GM19238 (cell line): ENCODE measurements around the gene PRKAG2.
A peak's percentile ranks its signal among the peaks of the same experiment; 100 is the strongest.
"Not testable (repeated sequence)": the region's sequence is repeated elsewhere in the genome, so short reads cannot be mapped to it uniquely, and the experiment has no call there.

ENCODE experiments used
- DNase-seq: peaks from one replicate; pipeline ENCODE4 v3.0.0; 2011; ENCODE audit warnings: low spot score; ENCODE audit not compliant: insufficient read length

Gene PRKAG2

DNA sequence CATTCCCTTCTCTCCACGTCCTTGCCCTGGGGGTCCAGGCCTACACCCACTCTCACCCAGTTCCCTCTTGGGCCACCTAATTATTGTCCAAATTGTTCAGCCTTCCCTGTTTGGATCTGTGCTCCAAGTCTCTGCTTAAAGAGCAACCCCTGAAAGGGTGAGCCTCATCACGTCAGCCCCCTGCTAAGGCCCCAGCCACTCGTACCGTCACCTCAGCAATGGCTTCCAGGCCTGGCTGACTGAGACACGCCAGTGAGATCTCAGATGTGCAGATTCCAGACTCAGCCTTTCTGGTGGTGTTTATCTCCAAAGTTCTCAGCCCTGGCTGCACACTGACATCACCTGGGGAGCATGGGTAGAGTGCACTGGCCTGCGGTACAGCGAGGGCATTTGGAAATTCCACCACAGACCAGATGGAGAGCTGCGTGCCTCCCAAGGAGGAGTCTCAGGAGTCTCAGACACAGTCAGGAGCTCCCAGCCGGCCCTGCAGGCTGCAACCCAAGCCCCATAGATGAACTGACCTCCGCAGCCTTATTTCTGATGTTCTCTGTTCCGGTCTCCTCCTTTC, 87.5 kb downstream of the PRKAG2 start:
- DNase-seq: no peak

DNA sequence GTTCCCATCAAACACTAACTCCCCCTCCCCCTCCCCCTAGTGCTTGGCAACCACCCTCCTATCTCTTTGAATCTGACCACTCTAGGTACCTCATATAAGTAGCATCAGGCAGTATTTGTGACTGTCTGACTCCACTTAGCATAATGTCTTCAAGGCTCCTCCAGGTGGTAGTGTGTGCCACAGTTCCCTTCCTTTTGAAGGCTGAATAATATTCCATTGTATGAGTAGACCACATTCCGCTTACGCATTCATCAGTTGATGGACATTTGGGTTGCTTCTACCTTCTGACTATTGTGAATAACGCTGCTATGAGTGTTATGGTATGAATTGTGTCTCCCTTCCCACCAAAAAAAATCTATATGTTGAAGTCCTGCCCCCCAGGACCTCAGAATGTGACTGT, 89.6 kb downstream of the PRKAG2 start:
- no peak for DNase-seq

DNA sequence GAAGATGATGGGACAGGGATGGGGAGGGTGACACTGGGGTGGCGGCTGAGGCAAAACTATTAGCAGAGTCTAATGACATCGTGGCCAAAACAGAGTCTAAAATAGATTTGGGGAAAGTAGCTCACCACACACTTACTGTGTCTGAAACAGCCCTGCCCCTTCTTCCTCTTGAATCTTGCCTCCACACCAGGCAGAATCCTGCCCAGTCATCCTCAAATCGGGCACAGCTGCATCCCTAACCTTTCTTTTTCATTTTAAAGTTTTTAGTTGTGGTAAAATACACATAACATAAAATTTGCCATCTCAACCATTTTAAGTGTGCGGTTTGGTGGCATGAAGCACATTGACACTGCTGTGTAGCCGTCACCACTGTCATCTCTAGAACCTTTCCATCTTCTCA, 90.0 kb downstream of the PRKAG2 start:
- DNase-seq: no peak

DNA sequence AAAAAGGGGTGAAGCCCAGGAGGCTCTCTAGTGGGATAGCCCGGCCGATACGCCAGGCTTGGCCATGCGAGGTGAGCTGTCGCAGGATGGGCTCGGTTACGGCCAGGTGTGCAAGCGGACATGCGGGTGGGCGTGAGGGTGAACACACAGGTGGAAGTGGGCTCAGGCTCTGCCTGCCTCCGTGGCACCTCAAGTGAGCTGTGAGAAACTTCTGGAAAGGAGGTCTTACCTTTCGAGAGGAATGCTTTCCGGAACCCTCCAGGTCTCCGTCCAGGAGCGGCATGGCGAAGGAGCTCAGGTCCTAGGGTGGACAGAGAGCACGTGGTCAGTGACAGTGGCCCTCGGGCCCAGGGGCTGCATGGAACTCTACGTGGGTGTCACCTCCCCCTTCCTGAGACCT, 90.7 kb downstream of the PRKAG2 start:
- no peak for DNase-seq

DNA sequence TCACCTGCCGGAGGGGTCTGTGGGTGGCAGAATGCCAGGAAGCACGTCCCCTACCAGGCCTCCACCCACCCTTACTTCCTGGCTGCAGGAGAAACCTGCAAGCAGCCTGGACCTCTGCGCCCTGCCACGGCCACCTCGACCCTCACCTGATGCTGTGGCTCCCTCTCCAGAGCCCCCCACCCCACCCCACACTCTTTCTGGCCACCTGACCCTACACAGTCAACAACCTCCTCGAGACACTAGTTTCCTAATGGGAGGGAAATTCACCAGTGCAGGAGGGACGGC, 91.3 kb downstream of the PRKAG2 start:
- no peak for DNase-seq

DNA sequence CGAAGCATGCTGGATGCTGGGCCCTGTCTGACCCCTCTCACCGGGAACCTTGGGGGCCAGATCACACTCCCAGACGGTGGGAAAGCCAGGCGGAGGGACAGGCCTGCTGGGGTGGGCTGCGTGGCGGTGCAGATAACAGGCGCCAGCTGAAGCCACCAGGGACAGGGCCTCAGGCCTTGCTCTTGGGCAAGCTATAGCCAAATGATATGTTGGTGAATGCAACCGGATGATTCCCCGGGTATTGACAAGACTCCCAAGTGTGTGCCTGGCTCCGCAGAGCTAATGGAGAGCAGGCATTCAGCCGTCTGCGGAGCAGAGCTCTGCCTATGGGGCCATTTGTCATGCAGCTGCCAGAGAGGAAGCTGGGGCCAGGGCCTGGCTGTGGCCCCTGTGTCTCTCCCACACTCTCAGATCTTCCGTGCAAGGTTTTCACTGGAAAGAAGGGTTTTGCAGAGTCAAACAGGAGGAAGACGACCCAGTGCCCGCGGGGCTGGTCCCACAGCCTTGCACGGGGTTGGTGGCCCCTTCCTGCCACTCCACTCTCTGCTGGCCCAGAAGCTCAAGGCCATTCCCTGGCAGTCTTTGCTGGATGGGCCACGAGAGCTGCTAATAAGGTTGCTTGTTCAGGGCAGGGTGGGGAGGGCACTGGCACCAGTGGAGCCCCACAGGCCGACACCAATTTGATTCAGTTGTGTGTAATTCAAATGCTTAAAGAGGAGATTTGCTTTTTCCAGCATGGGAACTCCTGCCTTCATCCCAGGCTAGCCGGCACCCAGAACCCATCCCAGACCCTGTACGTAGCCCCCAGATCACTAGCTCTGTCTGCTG, 91.8 kb downstream of the PRKAG2 start:
- DNase-seq: no peak

DNA sequence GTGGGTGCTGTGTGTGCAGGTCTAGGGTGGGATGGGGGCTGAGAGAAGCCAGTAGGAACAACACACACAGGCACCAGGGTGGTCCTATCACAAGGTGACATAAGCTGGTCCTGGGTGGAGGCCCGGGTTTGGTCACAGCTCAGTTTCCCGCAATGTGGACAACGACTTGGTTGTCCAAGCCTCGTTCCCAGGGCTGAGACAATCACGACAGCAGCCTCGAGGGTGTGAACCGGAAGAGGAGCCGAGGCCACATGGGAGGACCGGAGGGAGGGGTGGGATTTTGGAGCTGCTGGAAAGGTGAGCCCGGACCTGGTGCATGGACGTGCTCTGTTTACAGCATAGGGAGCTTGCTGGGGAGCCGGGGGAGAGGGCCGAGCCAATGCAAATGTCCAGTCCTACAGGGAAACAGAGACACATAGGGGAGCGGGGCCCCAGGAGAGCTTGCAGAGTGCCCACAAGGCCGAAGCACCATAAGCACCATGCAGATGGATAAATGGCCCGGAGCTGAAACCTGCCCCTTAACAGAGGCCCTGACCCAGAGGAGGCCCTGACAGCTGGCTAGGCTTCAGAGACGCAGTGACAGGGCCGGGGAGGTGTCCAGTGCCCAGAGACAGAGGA, 92.8 kb downstream of the PRKAG2 start:
- DNase-seq: no peak

DNA sequence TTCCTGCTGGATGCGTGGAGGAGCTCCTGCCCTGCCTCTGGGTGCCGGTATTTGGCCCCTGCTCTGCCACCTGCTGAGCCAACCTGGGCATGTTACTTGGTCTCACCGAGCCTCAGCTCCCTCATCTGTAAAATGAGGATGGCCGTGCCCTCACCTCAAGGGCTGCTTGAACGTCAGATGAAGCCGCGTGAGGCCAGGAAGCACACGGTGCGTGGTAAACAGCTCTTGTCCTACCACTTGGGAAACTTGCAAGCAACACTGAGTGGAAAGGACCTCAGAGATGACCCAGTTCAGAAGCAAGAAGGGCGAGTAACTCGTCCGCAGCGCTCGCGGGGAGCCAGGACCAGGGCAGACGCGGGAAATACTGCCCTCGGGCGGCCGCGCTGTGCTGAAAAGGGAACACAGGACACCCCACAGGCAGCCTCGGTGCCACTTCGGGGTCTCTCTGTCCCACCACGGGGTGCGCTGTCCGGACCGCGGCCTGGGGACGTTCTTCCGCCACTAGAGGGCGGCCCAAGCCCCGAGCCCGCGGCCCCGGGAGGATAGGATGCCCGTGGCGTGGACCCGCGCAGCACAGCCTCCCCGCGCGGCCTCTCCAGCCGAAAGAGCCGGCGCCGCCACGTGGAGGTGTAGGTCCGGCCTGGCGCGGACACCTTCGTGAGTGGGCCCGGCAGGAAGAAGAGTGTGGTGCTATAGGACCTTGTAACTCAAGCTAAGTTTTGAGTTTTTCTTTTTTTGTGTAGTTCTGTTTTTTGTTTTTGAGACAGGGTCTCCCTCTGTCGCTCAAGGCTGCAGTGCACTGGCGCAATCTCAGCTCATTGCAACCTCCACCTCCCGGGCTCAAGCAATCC, 94.1 kb downstream of the PRKAG2 start:
- DNase-seq: peak; percentile 77

DNA sequence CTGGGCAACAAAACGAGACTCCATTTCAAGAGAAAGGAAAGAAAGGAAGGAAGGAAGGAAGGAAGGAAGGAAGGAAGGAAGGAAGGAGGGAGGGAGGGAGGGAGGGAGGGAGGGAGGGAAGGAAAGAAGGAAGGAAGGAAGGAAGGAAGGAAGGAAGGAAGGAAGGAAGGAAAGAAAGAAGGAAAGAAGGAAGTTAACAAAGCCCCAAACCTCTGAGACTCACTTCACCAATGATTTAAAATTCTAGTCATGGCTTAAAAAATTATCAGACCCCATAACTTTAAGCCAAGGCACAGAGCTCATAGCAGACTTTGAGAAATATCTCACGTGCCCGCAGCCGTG, 94.7 kb downstream of the PRKAG2 start:
- DNase-seq: not testable (repeated sequence)

DNA sequence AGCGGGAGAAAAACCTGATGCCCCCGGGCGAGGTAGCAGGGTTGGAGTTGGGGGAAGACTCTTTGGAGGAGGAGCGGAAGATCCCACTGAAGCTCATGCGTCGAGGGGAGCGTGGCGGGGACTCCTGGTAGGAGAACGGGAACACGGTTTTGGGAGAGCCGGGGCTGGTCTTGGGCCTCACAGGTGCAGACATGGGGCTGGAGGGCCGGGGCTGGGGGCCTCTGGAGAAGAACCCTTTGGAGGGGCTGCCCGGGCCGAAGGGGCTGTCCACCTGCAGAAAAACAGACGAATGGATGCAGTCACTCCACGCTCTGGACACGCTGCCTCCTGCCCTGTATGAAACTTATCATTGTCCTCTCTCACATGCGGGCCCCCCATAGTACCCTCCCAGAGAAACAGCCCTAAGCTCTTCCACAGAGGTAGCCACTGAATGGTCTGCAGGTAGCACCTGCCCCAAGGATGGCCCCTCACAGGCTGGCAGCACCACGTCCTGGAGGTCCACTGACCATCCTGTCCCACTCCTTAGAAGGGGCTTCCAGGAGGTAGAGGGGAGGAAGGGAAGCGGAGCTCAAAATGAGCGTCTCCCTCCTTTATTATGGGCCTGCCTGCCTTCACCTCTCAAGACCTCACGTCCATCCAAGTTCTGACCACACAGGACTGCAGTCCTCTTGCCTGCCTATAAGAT, 95.6 kb downstream of the PRKAG2 start:
- no peak for DNase-seq

DNA sequence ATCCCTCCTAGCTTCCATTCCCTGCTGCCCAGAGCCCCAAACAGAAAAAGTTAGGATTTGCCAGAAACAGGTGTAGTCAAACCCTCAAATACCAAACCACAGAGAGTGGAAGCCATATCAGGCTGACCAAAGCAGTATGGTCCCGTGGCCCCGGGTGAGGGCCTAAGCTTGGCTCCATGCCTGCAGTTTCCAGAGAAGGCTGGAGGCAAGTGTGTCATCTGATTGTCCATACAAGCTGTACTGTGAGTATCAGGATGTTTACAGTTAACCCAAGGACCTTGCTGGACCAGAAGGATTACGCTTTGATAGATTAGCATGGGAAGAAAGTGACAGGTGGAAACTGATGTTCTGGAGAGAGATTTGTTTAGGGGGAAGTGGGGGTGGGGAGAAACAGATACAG, 96.3 kb downstream of the PRKAG2 start:
- no peak for DNase-seq

DNA sequence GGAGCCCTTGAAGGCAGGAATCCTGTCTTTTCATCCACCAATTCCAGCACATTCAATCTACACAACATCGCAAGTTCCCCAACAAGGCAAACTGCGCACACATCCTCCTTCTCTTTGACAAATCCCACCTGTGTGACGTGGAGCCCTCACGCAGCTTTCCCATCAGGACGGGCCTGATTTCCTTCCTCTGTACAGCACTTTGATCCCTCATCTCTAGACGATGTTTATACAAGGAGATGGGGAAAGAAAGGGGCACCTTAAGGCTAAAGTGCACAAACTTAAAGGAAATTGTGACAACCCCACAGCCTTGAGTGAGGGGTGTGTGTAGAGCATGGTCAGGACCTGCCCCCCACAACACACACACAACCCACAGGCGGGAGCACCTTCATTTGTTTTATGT, 97.2 kb downstream of the PRKAG2 start:
- DNase-seq: no peak

DNA sequence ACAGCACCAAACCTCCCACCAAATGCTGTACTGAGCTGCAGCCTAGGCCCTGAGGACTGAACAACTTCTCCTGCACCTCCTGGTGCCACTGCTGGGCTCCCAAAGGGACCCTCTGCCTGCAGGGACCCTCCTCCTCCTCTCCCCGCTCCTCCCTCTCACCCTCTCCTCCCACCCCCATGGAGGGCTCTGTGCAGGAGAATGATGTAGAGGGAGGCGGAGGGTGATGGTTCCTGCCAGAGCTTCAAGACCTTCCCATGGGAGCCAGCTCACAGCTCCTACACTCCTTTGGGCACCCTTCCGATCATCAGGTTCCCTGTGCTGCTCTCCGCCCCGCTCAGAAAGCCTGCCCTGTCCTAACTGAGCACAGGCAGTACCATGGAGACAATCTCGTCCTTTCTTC, 97.7 kb downstream of the PRKAG2 start:
- no peak for DNase-seq

DNA sequence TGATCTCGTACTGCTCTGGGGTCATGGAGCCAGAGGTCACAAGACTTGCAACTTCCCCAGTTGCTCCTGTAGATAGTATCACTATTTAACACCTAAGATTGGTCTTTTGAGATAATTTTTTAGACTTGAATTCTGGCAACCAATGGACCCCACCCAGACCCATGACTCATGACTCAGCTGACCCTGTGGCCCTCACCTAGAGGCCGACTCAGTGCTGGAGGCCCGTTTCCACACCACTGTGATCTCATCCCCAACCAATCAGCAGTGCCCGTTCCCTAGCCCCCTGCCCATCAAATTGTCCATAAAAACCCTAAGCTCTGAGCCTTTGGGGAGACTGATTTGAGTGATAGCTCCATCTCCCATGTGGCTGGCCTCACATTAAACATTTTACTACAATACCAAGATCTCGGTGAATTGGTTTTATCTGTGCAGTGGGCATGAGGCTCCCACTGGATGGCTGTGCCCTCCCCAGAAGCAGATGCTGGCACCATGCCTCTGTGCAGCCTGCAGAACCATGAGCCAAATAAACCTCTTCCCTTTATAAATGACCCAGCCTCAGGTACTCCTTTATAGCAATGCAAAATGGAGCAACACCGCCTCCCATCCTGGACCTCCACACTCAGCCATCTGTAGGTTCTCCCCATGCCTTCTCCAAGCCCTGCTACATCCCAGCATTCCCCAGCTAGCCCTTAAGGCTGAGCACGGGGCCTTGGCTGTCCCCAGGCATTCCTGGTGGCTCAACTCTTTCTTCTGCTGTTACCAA, 98.8 kb downstream of the PRKAG2 start:
- no peak for DNase-seq

DNA sequence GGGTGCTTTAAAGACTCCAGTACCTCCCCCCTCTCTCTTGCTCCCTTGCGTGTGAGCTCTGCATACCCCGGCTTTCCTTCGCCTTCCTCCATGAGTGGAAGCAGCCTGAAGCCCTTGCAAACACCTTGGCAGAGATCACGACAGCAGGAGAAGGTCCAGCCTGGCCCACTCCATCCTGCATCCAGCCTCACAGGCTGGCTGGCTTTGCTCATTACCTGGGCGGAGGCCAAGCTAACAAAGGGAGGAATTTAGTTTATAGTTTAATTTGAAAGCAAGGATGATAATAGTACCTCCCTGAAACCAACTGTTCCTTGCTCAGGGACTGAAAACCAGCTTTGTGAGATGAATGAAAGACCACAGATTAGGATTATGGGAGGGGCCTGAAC, 99.4 kb downstream of the PRKAG2 start:
- no peak for DNase-seq

DNA sequence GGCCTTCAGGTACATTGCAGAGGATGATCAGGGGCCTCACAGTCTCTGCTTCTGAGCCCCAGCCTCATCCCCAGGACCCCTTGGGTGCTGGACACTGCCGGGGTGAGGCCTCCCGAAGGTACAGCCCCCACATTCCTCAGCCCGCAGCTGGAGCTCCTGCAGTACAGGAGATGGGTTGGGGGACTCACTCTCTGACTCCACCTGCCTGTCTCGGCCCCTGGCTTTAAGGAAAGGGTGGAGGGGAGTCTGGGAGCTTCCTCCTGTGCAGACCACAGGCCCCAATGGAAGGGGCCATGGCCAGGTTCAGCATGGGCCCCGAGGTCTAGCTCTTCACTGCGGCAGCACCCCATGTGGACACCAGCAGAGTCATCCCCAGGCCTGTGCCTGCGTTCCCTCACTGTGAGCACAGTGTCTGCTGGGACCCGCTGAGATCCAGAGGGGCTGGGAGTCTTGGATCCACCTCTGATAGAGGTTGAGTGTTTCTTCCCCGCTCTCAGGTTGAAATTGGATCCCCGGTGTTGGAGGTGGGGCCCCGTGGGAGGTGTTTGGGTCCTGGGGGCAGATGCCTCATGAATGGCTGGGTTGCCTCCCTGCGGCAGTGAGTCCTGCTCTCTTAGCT, 99.9 kb downstream of the PRKAG2 start:
- DNase-seq: no peak

DNA sequence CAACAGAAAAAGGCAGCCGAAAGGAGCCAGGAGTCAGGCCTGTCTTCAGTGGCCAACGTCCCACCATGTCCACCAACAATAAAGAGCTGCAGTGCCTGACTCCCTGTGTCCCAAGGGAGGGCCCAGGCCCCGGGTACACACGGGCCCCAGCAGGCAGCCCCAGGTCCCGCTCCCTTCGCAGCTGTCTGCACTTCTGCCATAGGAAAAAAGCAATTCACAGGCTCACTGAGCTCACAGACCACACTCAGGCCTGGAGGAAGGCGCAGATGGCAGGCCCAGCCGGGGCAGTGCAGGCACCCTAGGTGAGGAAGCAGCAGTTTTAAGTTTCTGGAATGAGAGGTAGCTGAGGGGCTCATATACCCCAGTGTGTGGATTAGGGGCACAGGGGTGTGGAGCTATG, 100.5 kb downstream of the PRKAG2 start:
- no peak for DNase-seq

DNA sequence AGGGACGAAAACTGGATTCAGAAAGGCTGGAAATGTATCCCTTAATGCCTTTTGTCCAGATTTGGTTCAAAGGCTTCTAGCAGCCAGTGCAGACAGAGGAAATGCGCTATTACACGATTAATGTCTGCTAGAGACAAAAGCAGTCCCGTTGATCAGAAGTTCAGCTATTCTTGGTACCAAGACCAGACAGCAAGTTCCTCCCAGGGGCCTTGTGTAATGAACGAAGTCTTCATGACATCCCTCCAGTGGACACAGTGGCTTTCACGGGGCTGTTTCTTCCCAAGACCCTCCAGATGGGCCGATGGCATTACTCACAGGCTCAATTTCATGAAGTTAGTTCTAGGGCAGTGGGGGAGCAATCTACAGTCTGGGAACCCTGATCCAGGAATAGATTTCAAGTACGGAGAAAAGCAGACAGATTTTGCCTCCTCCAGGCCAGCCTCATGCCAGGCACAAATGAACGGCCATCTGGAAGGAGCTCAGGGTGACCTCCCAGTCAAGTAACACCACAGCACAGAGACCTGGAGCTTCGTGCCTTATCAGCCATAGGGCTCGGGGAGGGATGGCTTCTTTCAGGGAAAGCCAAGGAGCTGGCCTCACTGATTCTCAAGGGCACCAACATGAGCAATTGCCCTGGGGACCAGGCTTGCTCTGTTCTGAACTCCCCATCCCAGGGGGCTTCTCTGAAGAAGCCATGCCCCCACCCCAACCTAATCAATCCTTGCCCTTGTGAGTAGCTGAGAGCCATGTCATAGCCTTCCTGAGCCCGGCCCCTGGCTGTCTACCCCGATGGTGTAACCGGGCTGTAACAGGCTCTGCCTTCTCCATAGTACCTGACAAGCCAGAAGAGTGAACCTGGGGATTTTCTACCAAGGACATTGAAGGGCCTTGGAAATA, 101.1 kb downstream of the PRKAG2 start:
- DNase-seq: no peak

DNA sequence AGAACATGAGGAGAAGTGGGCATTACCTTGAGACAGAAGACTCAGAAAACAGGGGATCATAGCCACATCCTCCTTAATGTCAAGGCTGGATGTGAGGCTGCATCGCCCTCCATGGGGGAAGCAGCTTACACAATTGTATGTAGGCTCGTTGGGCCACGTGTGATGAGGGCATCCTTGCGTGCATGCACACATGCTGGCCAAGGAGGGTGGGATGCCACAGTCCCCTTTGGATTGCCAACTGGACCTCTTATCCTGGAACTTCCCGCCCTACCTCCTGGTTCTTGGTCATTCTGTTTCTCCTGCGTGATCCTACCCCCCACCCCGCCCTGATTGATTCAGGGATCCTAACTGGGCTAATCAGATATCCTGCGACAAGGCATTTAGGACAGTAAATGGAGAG, 102.0 kb downstream of the PRKAG2 start:
- DNase-seq: no peak

DNA sequence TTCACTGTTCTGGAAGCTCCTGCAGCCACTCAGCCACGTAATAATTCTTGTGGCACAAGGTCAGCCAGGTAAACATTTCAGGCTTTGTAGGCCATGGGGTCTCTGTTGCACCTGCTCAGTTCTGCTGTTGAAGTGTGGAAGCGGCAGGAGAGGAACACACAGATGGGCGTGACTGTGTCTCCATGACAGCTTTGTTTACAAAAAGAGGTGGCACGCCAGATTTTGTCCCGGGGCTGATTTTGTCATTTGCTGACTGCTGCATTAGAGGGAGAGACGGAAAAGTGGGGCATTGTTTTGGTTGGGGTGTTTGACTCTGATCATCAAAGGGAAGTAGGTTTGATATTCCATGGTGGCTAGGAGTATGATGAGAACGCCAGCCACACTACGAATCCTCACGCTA, 103.1 kb downstream of the PRKAG2 start:
- DNase-seq: no peak
